ENCODE results near the gene IGFBP7. TPM values are rescaled to one million over a fixed set of nuclear protein-coding genes. Genes with fewer than 3 reads are reported as not detected.

IGFBP7 gene
- total RNA-seq, 2 donors from 2014 or later: 11.7 to 82.1 TPM

DNA sequence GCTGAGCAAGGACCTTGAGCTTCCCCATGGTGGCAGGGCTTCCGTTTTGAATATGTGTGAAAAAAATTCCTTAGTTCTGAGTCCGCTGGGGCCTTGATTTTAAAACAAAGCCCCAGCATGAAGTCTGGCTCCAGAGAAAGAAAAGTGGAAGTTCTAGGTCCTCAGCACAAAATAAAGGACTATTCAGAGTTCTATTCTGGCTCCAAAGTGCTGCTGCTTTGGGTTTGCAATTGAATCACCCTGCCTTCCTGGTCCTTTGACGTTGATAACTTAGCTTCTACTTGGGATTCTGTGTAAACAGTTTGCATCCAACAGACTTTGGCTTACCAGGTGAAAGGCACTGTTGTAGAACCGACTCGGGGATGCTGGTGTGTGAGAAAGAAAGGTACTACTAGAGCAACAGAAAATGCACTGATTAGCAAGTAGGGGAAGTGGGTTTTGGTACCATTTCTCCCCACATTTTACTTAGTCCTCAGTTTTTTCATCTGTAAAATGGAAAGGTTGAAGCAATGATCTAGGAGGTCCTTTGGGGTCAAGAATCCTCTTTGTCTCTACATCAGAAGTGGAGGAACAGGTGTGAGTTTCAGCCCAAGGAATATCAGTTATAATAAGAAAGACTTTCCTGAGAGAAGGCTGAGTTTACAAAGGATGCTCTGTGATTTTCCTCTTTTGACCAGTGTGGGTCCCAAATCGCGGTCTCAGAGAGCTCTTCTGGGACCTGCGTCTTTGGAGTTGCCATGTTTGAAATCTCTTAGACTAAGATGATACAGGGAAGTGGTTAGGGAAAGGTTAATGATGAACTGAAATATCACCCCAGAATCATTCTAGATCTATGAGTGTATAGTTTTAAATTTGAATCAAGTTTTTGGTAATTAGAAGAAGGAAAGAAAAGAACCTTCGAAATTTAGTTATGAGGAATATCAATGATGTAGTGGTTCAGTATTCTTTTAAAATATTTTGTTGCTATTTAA lies 28.2 kb downstream of the IGFBP7 start:
- ATAC-seq: peak in 1 of 2 donors; percentile 33
- no peak for DNase-seq (ENCODE audit: low spot score)
- Mint-ChIP-seq H3K4me3 (peak overlapping the region; percentile 68), H3K4me1 (ENCODE audit: low read depth in 2 of 2) (peaks cover 57 to 67% of the 10 kb centered on the region in 2 donors), H3K36me3 (no peaks in the 10 kb centered on the region), H3K9me3 (no peaks in the 10 kb centered on the region), H3K27me3 (no peaks in the 10 kb centered on the region), H3K27ac (peak overlapping the region; percentile 87 to 99)

DNA sequence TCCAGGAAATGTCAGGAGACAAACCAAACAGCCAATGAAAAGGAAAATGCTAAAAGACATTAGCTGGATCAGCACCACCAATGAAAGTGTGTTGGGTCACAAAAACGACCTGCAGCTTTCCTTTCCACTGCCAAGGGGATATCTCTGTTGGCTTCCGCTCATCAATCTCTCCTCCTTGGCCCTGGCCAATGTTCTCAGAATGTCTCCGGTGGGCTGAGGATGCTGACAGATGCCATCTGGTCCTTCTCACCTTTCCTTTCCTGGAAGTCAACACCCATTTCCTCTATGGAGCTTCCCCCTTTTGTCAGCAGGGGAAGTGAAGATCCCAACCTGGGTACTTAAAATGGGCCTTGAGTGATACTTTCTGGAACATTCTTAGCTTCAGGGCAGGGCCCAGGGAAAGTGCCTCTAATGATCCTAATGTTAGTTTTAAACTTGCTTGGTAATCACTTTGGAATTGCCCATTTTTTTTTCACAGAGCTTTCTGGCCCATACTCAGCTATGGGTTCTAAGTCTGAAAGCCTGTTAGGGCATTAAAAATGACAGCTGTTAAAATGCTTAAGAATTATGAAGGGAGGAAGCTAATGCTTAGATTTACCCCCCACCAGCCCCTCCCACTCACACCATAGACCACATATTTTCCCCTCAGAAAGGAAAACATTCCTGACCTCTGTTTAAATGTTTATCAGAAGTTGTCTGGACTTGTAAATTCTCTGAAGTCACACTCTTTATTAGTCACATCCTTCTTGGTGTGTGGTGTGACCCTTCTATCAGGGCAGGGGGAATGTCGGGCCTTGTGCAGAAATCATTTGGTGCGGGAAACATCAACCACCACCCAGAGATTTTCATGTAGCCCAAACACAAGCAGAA lies 29.2 kb downstream of the IGFBP7 start:
- ATAC-seq (peak; percentile 77 to 86), DNase-seq (ENCODE audit: low spot score) (peak; percentile 69)
- Mint-ChIP-seq H3K4me3 (peak overlapping the region; percentile 68), H3K9me3 (no peaks in the 10 kb centered on the region), H3K36me3 (no peaks in the 10 kb centered on the region), H3K4me1 (ENCODE audit: low read depth in 2 of 2) (peaks cover 56 to 70% of the 10 kb centered on the region in 2 donors), H3K27me3 (no peaks in the 10 kb centered on the region), H3K27ac (peak overlapping the region; percentile 87 to 99)

DNA sequence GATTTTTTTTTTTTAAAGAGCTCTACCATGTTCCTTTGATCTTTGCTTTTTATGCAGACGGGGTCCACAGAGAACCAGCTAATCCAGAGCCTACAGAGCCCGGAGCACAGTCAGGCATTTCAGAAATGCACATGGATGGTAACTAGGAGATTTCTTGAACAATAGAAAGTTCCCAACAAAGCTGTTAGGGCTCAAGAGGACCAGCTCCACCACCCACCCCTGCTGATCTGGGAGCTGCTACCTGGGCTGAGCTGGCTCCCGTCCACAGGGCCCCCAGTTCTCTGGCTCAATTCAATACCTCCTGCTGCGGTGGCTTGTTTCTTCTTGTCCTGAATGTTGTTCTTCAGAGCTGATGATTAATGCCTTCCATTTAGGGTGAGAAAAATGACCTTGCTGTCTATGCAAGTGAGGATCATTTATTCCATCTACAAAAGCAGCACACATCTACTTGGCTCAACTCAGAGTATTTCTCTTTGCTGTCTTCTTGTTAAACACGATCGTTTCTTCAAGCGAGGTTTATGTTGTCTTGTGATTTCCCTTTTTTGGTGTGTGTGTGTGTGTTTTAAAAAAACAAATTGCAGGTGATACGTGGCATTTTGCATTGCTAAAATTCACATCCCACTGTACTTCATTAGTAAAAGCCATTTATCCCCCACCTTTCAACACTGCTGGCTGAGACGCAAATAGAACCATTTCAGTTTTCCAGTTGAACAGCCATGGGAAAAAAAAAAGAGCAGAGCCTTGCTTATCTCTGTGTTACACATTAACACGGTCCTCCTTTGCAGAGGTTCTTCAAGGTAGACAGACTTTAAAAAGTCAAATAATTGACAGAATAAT lies 31.3 kb downstream of the IGFBP7 start:
- ATAC-seq (no peak), DNase-seq (ENCODE audit: low spot score) (no peak)
- no peaks in the 10 kb centered on the region for H3K27me3 Mint-ChIP-seq
- no peaks in the 10 kb centered on the region for H3K9me3 Mint-ChIP-seq
- H3K27ac Mint-ChIP-seq: peak overlapping the region; percentile 87 to 99
- H3K36me3 Mint-ChIP-seq: no peaks in the 10 kb centered on the region
- peaks cover 57 to 69% of the 10 kb centered on the region in 2 donors for H3K4me1 Mint-ChIP-seq (ENCODE audit: low read depth in 2 of 2)
- peak overlapping the region; percentile 11 for H3K4me3 Mint-ChIP-seq

- DNase-seq (ENCODE audit: low spot score): no peak
- Mint-ChIP-seq H3K4me1 (ENCODE audit: low read depth in 2 of 2) (peaks cover 55 to 72% of the 10 kb centered on the region in 2 donors), H3K27me3 (no peaks in the 10 kb centered on the region), H3K4me3 (no peak overlapping the region), H3K9me3 (no peaks in the 10 kb centered on the region), H3K36me3 (no peaks in the 10 kb centered on the region), H3K27ac (peak overlapping the region in 1 of 2 donors; percentile 99)
- ATAC-seq: no peak
These were observed 32.4 kb downstream of the IGFBP7 start for GRCh38 chr4:57077550-57078343.

DNA sequence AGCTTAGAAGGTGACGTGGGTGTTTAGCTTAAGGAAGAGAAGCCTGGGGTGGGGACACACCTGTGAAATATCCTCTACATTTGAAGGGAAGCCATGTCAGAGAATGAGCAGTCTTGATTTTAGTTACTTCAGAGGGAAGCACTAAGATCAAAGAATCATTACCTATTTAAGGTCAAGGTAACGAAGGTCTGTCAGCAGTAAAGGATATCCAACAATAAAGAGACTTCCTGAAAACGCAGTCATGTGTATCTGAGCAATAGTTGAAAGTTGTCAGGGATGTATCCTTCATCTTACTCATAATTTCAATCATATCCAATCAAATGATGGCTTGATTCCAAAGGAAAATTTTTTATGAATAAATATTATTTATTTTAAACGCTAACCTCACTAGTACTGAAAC lies 33.5 kb downstream of the IGFBP7 start:
- DNase-seq (ENCODE audit: low spot score): no peak
- peak overlapping the region in 1 of 2 donors; percentile 92 for H3K27ac Mint-ChIP-seq
- H3K36me3 Mint-ChIP-seq: no peaks in the 10 kb centered on the region
- no peaks in the 10 kb centered on the region for H3K9me3 Mint-ChIP-seq
- no peaks in the 10 kb centered on the region for H3K27me3 Mint-ChIP-seq
- H3K4me1 Mint-ChIP-seq (ENCODE audit: low read depth in 2 of 2): peaks cover 50 to 75% of the 10 kb centered on the region in 2 donors
- H3K4me3 Mint-ChIP-seq: no peak overlapping the region
- ATAC-seq: no peak

DNA sequence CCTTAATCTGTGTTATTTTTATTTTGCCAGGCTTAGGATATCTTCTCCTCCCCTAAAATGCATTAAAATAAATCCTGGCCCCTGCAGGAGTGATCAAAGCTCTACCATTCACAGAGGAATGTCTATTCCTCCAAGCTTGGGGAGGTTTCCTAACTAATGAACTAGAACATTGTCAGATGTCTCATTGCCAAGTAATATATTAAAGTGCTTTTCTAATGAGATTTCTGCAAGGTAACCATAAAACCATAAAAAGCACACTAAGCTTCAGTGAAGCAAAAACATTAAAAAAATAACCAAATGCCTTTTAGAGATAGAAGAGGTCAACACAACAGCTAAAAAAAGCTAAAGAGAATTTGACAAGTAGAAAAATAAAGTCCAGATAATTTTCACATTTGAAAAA lies 34.8 kb downstream of the IGFBP7 start:
- Mint-ChIP-seq H3K27ac (peak overlapping the region in 1 of 2 donors; percentile 92), H3K4me1 (ENCODE audit: low read depth in 2 of 2) (peaks cover 49 to 75% of the 10 kb centered on the region in 2 donors), H3K4me3 (no peak overlapping the region), H3K36me3 (no peaks in the 10 kb centered on the region), H3K9me3 (no peaks in the 10 kb centered on the region), H3K27me3 (no peaks in the 10 kb centered on the region)
- DNase-seq (ENCODE audit: low spot score): no peak
- no peak for ATAC-seq

DNA sequence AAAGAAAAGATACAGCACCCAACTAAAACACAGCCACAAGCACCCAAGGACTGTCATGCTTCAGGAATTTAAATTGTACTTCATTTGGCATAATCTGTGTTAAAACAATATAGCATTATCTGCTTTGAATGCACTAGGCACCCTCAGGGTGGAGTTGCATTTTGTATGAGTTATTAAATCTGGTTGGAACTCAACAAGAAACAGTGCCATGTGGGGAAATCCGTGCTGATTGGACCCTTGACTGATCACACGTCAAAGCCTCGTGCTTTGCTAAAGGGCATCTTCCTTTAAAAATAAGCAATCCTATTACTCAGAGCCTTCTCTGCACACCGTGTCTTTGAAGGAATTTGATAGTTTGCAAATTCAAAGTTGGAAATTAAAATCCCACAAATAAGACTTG lies 35.4 kb downstream of the IGFBP7 start:
- DNase-seq (ENCODE audit: low spot score) (no peak), ATAC-seq (no peak)
- Mint-ChIP-seq H3K4me3 (peak overlapping the region; percentile 39), H3K9me3 (no peaks in the 10 kb centered on the region), H3K27me3 (no peaks in the 10 kb centered on the region), H3K36me3 (no peaks in the 10 kb centered on the region), H3K4me1 (ENCODE audit: low read depth in 2 of 2) (peaks cover 46 to 73% of the 10 kb centered on the region in 2 donors), H3K27ac (peak overlapping the region; percentile 8 to 92)

- no peaks in the 10 kb centered on the region for H3K36me3 Mint-ChIP-seq
- ATAC-seq (no peak), DNase-seq (ENCODE audit: low spot score) (no peak)
- no peaks in the 10 kb centered on the region for H3K27me3 Mint-ChIP-seq
- H3K4me1 Mint-ChIP-seq (ENCODE audit: low read depth in 2 of 2): peaks cover 40 to 72% of the 10 kb centered on the region in 2 donors
- no peaks in the 10 kb centered on the region for H3K9me3 Mint-ChIP-seq
- H3K27ac Mint-ChIP-seq: peak overlapping the region; percentile 41 to 92
- H3K4me3 Mint-ChIP-seq: no peak overlapping the region
These were observed 36.6 kb downstream of the IGFBP7 start for GRCh38 chr4:57073559-57073958.

DNA sequence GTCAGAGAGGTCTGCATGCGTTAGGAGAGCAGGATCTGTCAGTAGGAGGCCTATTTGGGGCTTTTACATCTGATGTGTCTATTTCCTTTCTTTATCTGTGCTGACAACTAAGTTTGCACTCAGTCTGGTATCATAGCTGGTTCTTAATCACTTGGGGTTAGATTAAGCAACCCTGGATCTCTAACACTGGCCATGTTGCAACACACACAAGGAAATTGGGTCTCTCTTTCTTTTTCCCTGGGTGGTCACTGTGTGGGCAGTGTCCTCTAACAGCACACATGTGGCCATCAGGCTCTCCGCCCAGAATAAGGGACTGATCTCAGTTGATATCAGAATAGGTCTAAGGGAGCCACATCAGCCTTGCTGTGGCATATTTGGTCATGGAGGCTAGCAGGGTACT lies 38.9 kb downstream of the IGFBP7 start:
- H3K9me3 Mint-ChIP-seq: no peaks in the 10 kb centered on the region
- peak overlapping the region; percentile 60 for H3K4me3 Mint-ChIP-seq
- peaks cover 43 to 68% of the 10 kb centered on the region in 2 donors for H3K4me1 Mint-ChIP-seq (ENCODE audit: low read depth in 2 of 2)
- peak; percentile 87 to 95 for ATAC-seq
- H3K27me3 Mint-ChIP-seq: no peaks in the 10 kb centered on the region
- H3K27ac Mint-ChIP-seq: peak overlapping the region; percentile 62 to 92
- no peaks in the 10 kb centered on the region for H3K36me3 Mint-ChIP-seq
- DNase-seq (ENCODE audit: low spot score): peak; percentile 74

DNA sequence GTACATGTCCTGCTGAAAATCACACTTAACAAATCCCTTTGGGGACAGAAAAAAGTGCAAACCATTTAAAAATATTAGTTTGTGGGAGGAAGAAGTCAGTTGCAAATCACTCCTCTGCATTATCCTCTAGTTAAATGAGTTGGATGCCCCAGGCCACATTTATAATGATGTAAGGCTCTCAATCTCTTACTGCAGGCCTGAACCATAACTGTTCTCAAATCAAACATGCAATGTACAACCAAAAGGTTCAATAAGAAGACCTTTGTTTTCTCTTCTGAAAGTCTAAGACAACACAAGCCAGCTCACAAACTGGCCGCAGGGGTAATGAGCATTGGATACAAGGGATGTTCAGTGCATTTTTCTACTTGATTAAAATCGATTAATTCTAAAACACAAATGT lies 39.7 kb downstream of the IGFBP7 start:
- Mint-ChIP-seq H3K4me1 (ENCODE audit: low read depth in 2 of 2) (peaks cover 41 to 73% of the 10 kb centered on the region in 2 donors), H3K36me3 (no peaks in the 10 kb centered on the region), H3K27ac (peak overlapping the region; percentile 62 to 92), H3K4me3 (no peak overlapping the region), H3K27me3 (no peaks in the 10 kb centered on the region), H3K9me3 (no peaks in the 10 kb centered on the region)
- no peak for DNase-seq (ENCODE audit: low spot score)
- ATAC-seq: no peak

DNA sequence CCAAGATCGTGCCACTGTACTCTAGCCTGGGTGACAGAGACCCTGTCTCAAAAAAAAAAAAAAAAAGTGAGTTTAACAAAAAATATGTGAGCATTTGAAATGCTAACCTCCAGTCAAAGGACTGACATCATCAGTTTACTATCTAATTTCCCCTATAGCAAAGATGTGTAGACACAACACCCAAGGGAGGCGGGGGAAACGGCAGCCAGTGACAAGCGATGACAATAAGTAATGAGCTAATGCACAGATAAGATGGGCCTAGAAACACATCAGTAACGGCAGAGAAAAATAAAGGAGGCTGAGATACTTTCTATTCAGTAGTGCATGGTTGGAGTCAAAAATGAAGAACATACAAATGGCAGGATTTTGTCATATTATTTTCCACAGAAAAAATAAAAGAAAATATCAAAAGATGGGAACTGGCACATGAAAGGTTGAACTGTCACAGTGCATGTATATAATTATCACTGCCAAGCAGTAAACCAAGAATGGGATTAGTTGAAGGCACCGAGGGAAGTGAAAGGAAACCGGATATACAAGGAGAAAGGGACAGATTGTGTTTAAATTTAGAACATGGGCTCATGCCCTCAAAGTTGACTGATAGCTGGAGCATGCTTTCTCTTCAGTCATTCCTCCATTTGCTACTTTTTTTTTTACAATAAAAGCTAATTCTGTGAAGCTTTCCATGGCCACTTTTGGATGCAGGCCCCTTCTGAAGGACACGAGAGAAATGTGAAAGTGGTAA lies 41.8 kb downstream of the IGFBP7 start:
- Mint-ChIP-seq H3K36me3 (no peaks in the 10 kb centered on the region), H3K27me3 (no peaks in the 10 kb centered on the region), H3K27ac (peak overlapping the region in 1 of 2 donors; percentile 92), H3K4me3 (no peak overlapping the region), H3K9me3 (no peaks in the 10 kb centered on the region), H3K4me1 (ENCODE audit: low read depth in 2 of 2) (peaks cover 27 to 62% of the 10 kb centered on the region in 2 donors)
- ATAC-seq: no peak
- no peak for DNase-seq (ENCODE audit: low spot score)

Data from natural killer cell treated with Interleukin-12 subunit alpha and Interleukin-12 subunit beta and Interleukin-15 and Interleukin-18, amount 100 ng/mL, for 72 hours (primary cell).